GM18517 (cell line): ENCODE measurements around the gene IL11.
A peak's percentile ranks its signal among the peaks of the same experiment; 100 is the strongest.
"Not testable (repeated sequence)": the region's sequence is repeated elsewhere in the genome, so short reads cannot be mapped to it uniquely, and the experiment has no call there.

Source experiments
- ATAC-seq: cut with Tn5 transposase; IDR thresholded peaks from one replicate; pipeline ENCODE4 v1.9.1; 2021; ENCODE audit warnings: mild to moderate bottlenecking, moderate library complexity; ENCODE audit not compliant: unreplicated experiment

IL11 gene

DNA sequence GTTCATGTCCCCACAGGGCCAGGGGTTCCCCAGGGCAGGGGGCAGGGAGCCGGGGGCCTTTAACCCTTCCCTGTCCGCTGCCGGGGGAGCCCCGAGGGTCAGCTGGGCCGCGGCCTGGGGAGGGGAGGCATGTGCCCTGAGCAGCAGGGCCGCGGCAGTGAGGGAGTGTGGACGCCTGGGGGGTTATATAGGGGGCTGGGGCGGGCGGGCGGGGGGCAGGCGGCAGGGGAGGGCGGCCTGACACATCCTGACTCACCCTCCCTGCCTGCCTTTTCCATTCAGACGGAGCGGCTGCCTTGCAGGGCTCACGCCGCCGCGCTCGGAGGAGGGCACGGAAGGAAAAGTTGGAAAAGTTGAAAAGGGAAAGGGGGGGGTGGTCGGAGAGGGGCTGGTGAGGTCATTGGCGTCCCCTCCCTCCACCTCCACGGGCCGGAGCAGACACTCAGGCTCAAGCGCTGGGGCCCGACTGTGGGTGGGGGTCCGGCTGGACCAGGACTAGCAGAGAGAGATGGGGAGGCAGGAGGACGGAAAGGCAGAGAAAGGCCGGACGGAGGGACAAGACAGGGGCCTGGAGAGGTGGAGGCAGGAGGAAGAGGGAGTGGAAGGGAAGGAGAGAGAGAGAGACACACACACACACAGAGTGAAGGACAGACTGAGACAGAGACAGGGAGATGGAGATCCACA is at the start of gene IL11:
TSS of gene IL11 (minus strand) at position 159 of the 684 bp plus-strand sequence. CDS start at position 6, 153 bp downstream.
- ATAC-seq: no peak

DNA sequence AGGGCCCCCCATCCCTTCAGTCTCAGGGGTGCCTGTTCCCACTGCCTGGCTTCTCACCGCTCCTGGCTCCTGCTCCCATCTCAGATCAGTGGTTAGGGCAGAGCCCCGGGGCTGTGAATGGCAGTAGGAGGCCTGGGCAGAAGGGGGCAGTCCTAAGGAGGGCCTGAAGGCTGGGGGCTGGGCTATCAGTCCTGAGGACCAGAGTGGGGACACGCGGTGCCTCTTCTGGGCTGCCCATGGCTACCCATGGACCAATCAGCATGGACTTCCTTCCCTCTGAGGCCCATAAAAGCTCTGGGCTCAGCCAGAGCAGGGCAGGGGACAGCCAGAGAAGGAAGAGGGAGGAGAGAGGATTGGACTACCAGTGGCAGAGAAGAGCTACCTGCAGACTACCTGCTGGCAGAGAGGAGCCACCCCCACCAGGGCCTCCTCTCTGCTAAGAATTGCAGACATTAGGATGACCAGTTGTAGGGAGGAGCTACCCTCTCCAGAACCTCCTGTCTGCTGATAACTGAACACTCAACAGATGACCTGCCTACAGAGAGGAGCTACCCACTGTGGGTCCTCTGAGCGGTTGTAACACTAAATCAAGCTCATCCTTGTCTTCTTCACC is 49.5 kb upstream of the IL11 start:
- ATAC-seq: no peak

DNA sequence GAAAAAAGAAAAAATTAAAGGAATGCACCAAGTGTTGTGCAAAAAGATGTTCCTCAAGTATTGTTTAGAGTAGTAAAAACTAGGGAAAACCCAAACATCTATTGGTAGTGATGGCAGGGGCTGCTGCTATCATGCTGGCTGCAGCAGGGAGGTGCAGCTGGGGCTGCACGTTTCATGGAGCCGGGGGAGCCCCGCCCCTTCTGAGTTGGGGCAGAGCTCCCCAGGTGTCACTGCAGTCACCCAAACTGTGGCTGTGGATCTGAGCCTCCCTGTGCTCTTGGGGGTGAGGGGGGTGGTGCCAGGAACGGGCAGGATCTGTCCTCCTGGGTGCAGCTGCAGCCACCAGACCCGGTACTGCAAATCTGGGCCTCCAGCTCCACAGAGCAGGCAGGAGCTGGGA is 48.8 kb upstream of the IL11 start:
- no peak for ATAC-seq

DNA sequence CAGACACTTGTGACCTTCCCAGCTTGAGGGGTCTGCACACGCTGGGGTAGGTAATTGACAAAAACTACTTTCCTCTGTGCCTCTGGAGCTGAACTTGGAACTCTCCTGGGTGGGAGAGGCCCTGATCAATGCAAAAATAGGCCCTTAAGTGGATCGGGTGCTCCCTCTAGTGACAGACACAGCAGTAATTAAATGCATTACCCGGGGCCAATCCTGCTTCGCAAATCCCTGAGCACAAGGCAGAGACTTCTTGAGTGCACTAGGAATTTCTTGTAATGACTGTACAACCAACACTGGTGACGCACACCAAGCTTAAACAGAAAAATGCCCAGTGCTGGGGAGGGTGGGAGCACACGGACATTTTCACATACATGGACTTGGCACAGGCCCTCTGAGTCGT is 47.9 kb upstream of the IL11 start:
- no peak for ATAC-seq

DNA sequence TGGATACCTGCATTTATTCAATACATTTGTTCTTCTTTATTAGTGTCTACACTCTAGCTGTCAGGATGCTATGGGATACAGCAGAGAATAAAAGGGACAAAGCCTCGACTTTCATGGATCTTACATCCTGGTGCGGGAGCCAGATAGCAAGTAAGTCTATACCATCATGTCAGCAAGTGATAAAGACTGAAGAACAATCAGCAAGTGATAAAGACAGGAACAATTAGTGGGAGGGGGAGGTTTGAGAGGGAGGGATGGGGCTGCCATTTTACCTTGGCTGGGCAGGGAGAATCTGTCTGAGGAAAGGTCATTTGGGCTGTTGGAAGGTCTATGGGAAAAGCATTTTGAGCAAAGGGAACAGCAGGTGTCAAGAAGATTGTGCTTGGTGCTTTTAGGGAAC is 39.9 kb upstream of the IL11 start:
- ATAC-seq: no peak

DNA sequence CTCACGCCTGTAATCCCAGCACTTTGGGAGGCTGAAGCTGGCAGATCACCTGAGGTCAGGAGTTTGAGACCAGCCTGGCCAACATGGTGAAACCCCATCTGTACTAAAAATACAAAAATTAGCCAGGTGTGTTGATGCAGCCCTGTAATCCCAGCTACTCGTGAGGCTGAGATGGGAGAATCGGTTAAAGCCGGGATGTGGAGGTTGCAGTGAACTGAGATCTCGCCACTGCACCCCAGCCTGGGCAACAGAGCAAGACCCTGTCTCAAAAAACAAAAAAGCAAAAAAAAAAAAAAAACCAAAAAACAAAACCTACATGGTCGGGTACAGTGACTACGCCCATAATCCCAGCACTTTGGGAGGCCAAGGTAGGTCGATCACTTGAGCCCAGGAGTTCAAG is 38.9 kb upstream of the IL11 start:
- ATAC-seq: not testable (repeated sequence)

DNA sequence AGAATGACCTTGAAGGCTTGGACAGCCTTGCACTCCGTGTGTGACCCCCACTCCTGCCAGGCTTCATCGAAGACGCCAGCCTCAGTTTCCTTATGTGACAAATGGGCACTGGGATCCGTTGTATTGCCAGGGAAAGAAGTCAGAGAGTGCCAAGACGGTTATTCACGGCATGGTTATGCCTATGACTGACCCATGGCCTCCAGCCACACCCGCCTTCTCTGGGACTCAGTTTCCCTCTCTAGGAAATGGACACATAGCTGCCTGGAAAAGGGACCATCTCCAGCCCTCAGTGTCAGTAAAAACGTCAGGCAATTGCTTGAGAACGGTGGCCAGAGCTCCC is 38.2 kb upstream of the IL11 start:
- no peak for ATAC-seq

DNA sequence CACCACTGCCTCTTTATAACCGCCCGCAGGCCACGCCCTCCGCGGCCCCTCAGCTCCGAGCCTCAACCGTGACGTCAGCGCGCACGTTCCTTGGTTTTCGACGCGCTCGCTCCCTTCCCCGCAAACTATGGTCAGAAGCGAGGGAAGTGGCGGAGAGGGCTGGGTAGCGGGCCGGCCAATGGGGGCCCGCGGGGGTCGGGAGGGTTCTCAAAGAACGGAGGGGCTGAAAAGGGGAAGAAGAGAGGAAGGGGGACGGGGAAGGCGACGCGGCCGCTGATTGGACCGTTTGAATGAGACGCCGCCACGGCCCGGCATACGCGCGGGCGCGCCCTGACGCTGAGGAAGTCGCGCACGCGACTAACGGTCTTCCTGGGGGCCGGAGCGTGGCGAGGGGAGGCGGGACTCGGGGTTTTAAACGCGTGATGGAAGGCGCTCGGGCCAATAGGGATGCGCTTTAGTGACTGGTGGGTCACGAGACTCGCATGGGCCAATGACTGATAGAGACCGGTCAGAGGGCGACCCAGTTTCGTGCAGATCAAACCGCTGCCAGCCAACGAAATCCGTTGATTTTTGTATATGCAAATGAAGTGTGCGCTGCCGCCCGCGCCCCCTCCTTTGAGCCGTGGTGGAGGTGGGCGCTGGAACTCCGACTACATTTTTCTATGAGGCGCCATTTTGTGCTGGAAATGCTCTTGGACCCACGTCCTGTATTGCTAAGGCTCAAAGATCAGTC is 37.7 kb upstream of the IL11 start:
- ATAC-seq: peak; percentile 84

DNA sequence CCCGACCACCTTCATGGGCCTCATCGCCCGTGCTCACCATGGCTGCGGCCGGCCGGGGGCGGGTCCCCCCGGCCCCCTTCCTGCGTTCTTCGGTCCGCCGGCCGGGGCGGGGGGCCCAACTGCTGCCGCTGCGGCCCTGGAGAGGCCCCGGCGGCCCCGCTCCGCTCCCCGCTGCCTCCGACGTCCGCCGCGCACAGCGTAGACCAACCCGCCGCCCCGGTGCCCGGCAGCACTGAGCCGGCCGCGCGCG is 37.2 kb upstream of the IL11 start, which contains the start of gene UBE2S:
TSS of gene UBE2S (minus strand) at position 239 of the 250 bp plus-strand sequence. CDS start at position 40, 199 bp downstream.
- ATAC-seq: not testable (repeated sequence)

DNA sequence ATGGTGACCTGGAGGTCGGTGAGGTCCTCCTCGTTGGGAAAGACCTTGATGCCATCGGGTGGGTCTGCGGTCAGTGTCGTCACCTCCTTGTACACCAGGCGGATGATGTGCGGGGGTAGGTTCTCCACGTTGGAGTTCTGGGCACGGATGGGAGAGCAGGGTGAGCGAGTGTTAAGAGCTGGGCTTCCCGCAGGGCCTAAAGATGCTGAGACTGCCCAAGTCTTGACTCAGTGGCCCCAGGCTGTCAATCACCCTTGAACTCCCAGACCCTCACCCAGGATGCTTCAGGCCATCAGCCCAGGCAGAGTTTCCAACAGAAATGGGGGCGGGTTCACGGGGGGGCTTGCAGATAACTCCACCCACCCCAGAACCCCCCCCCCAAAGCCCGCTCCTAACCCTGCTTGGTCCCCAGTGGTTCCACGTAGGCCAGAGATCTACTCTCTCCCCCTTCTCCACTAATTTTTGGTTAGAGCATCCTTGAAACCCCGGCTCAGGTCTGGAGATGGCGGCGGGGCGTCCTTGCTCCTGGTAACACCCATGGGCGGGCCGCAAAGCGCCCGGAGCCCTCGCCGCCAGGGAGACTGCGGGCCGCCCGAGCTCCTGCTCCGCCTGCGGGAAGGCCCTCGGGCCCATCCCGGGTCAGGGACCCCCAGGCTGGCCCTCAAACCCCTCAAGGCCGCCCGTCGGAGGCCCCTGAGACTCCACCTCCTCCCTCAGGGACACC is 36.7 kb upstream of the IL11 start:
- peak; percentile 26 for ATAC-seq

DNA sequence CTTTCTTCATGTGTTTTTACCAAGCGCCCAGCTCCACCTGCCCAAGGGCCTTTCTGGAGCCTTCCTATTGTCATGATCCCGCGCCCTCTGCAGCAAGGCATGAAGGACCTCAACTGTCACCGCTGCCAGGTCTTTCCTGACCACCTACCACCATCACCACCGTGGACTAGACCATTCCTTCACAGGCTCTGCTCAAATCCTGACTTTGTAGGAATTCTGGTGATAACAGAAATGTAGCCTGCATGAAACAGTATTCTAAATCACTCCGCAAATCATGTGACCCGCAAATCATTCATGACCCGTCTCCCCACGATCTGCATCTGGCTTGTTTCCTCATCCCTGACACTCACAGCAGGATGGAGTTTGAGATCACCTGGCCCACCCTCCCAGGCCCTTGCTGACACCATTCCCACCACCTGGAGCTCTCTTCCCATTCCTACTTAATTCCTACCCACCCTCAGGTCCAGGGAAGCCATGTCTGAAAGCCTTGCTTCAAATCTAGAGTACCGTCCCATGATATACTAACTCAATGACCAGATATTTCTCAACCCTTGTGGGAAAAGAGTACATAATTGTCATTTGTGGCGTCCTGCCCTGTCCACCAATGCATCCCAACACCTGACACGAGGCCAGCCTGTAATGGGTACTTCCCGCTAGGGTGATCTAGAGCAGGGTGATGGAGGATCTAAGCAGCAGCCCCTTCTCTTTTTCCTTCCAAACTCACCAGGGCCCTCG is 36.0 kb upstream of the IL11 start:
- ATAC-seq: no peak

DNA sequence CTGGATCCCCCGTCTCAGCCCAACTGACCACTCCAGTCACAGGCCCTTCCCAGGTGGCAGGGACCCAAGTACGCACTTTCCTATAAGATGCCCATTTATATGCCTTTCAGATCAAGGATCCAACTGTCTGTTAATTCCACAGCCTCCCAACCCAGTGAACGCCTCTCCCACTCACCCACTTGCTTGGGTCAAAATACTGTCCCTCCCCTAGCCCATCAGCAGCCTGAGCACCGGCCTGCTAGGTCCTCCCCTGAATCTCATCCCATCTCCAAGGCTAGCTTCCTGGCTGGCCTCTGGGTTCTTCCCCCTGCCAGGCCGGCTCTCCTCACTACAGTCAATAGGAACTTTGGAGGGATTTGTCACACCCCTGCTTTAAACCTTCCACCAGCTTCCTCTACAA is 35.4 kb upstream of the IL11 start:
- ATAC-seq: no peak

DNA sequence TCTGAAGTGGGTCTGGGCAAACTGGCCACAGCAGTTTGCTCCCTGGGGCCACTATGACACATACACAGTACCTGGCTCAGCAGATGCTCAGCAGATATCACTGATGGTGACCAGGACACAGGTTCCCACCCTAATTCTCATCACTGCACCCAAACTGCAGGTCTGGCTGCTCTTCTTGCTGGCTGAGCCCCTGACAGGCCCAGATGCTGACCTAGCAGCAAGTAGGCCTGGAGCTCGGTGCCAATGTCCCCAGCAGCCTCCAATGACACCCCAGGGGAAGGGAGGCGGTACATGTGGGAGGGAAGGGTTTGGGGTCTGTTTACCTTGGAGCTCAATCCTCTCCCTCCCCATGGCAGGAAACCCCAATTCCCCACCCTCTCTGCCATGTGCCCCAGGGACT is 32.2 kb upstream of the IL11 start:
- ATAC-seq: no peak

DNA sequence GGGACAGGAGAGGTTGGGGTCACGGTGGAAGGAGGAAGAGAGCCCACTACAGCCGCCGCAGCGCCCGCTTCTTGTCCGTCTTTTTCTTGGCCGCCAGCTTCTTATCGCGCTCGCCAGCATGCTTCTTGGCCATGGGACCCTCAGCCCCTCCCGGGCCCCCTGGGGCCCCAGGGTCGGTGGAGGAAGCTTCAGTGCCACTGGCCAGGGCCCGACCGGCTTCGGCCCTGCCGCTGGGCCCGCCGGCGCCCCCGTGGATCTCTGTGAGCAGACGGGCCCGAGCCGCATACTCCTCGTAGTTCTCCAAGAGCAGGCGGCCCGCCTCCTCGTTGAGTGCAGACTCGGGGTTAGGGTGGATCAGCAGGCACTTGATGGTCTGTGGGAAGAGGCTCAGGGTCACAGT is 31.1 kb upstream of the IL11 start:
- not testable (repeated sequence) for ATAC-seq

DNA sequence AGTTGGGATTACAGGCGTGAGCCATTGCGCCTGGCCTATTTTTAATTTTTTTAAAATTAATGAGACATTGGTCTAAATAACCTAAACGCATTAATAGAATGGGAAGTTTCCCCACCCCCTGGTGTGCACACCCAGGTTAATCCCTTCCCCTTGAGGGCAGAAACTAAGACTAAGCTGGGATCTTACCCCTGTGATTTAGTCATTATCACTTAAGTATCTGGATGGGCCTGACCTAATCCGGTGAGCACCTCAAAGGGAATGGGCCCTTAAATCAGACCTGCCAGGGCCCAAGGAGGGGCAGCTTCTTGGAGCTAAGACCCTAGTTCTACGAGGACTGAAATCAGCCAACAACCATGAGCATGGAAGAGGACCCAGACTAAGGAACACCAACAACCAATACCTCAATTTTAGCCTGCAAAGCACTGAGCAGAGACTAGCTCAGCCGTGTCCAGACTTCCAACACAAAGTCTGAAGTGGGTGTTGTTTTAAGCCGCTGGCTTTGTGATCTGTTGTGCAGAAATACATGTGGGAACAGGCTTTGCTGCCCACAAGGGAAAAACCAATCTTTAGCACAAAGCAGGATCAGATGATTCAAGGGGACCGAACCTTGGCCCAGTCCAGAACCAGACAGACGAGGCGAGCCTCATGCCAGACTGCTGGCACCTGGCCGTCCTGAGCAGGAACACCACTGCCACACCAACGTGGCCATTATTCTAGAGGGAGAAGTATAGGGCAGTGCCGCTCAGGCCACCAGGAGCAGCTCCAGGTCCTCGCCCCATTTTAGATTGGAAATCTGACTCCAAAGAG is 30.2 kb upstream of the IL11 start:
- ATAC-seq: no peak

DNA sequence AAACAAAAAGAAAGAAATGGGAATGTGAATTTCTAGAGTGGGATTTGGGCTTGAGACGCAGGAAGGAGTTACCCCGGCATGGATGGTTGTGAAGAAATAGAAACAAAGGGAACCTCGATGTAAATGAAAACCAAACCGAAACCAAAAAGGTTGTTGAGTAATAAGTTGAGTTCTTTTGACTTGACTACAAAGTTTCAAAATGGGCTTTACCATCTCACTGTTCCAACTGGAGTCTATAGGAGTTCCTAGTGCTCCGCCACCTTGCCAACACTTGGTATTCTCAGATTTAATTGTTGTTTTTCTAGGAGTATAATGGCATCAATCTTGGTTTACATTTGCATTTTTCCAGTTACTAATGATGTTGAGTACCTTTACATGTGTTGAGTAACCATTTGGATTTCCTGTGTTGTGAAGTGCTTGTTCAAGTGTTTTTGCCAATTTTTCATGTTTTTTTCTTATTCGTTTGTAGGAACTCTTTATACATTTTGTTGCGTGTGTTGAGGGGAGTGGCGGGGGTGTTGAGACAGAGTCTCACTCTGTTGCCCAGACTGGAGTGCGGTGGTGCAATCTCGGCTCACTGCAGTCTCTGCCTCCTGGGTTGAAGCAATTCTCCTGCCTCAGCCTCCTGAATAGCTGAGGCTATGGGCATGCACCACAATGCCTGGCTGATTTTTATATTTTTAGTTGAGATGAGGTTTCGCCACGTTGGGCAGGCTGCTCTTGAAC is 28.1 kb upstream of the IL11 start:
- no peak for ATAC-seq

DNA sequence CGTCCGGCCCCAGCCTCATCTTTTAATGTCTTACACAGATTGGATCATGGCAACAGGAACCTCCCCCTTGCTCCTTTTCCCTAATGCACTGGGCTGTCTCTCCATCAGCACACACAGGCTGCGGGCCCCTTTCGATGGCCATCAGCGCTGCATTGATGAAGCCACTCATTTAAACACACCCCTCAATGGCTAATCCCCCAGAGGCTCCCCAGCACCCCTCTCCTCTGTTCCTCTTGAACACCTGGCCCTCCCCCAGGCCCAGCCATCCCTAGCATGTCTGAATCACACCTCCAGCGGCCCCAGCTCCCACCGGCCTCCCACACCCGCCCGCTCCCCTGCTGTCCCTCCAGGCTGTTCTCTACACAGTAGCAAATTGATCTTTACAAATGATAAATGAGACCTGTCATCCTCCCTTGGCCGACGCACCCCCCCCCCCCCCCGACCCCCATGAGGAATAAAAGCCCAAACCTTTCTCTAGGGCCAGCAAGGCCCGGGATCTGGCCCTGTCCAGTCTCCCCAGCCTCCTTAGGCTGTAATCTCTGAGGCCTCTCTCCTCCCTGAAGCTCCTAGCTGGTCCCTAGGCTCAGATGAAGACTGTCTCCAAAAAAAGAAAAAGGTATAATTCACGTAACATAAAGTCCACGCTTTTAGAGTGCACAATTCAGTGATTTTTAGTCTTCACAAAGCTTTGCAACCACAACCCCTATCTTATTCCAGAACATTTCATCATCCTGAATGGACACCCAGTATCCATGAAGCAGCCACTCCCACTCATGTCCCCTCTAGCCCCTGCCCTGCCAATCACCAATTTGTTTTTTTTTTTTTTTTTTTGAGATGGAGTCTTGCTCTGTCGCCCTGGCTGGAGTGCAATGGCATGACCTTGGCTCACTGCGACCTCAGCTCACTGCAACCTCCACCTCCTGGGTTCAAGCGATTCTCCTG is 22.8 kb upstream of the IL11 start:
- ATAC-seq: no peak
